Chondrocyte (in vitro differentiated cells): ENCODE data around the gene MED14. TPM values are rescaled to one million over a fixed set of nuclear protein-coding genes. Genes with fewer than 3 reads are reported as not detected.
A peak's percentile ranks its signal among the peaks of the same experiment; 100 is the strongest.

Experiments
- DNase-seq: peaks from one replicate; pipeline ENCODE4 v3.0.0; 2021; ENCODE audit warnings: mixed read lengths, low spot score
- H3K27ac Mint-ChIP-seq: one replicate; pipeline ENCODE4 v1.8.0; 2021; ENCODE audit warnings: mild to moderate bottlenecking, moderate library complexity, mixed read lengths; ENCODE audit not compliant: unreplicated experiment
- H3K27me3 Mint-ChIP-seq: 2 replicates; pipeline ENCODE4 v1.8.0; 2021; ENCODE audit warnings: low read depth, mixed read lengths
- H3K36me3 Mint-ChIP-seq: 2 replicates; pipeline ENCODE4 v1.8.0; 2021; ENCODE audit warnings: low read depth, mixed read lengths
- H3K4me1 Mint-ChIP-seq: 2 replicates; pipeline ENCODE4 v1.8.0; 2021; ENCODE audit warnings: low read depth, mild to moderate bottlenecking, mixed read lengths
- H3K4me3 Mint-ChIP-seq: one replicate; pipeline ENCODE4 v1.8.0; 2021; ENCODE audit warnings: mild to moderate bottlenecking, moderate library complexity, mixed read lengths; ENCODE audit not compliant: unreplicated experiment
- H3K9me3 Mint-ChIP-seq: 2 replicates; pipeline ENCODE4 v1.8.0; 2021; ENCODE audit warnings: low read depth, mixed read lengths
- CTCF ChIP-seq: fragments of 200-600 bp; sonication (generic); IDR thresholded peaks from 2 replicates; pipeline ENCODE4 v1.5.0; 2021; ENCODE audit warnings: antibody characterized with exemption, mild to moderate bottlenecking, moderate library complexity
- total RNA-seq: library from RNA; stranded (reverse); gene quantifications from 3 replicates; pipeline ENCODE4 v1.2.1, GENCODE V29; 2021

The MED14 gene
- total RNA-seq, 1 donor from 2014 or later, result 62.9 TPM

- Mint-ChIP-seq H3K4me3 (no peak overlapping the region), H3K27me3 (no peaks in the 10 kb centered on the region), H3K9me3 (no peaks in the 10 kb centered on the region), H3K4me1 (peaks cover 1% of the 10 kb centered on the region), H3K36me3 (peaks cover 5% of the 10 kb centered on the region), H3K27ac (no peak overlapping the region)
- TF ChIP-seq CTCF, result no peak
- DNase-seq, result no peak
Observed at GRCh38 chrX:40652664-40653063, 82.7 kb downstream of the MED14 start.

- H3K4me3 Mint-ChIP-seq, result no peak overlapping the region
- peaks cover 5% of the 10 kb centered on the region for H3K36me3 Mint-ChIP-seq
- H3K9me3 Mint-ChIP-seq, result no peaks in the 10 kb centered on the region
- no peak for DNase-seq
- no peak overlapping the region for H3K27ac Mint-ChIP-seq
- TF ChIP-seq CTCF, result peak; percentile 96
- H3K27me3 Mint-ChIP-seq, result no peaks in the 10 kb centered on the region
- H3K4me1 Mint-ChIP-seq, result peaks cover 3% of the 10 kb centered on the region
Observed at GRCh38 chrX:40651620-40652223, 83.6 kb downstream of the MED14 start.

- Mint-ChIP-seq H3K27me3 (no peaks in the 10 kb centered on the region), H3K9me3 (peaks cover 2% of the 10 kb centered on the region), H3K27ac (peak within 1 kb of the TSS; percentile 94), H3K4me3 (peak within 1 kb of the TSS; percentile 85), H3K4me1 (peaks cover 24% of the 10 kb centered on the region), H3K36me3 (peaks cover 2% of the 10 kb centered on the region)
- peak; percentile 93 for DNase-seq
- TF ChIP-seq CTCF, result peak; percentile 39
Observed at GRCh38 chrX:40647307-40648197, 87.8 kb downstream of the MED14 start, which contains the start of gene CXorf38. Gene CXorf38 (minus strand): TSS chrX:40647561. CDS start chrX:40647520, 41 bp downstream.

GRCh38 chrX:40646489-40647306 lies 88.6 kb downstream of the MED14 start:
- DNase-seq, result no peak
- H3K4me3 Mint-ChIP-seq, result peak overlapping the region; percentile 85
- peak; percentile 14 for TF ChIP-seq CTCF
- H3K27ac Mint-ChIP-seq, result peak overlapping the region; percentile 91
- H3K9me3 Mint-ChIP-seq, result peaks cover 2% of the 10 kb centered on the region
- no peaks in the 10 kb centered on the region for H3K27me3 Mint-ChIP-seq
- H3K36me3 Mint-ChIP-seq, result peaks cover 4% of the 10 kb centered on the region
- peaks cover 30% of the 10 kb centered on the region for H3K4me1 Mint-ChIP-seq
